HepG2 (cell line): Measurements from ENCODE around the gene CDK13. TPM values are rescaled to one million over a fixed set of nuclear protein-coding genes. Genes with fewer than 3 reads are reported as not detected.

Experiments used
- AKAP8 ChIP-seq: sonication (generic); formaldehyde crosslinking; IDR thresholded peaks from 2 replicates; pipeline ENCODE4 v1.5.1; 2020; ENCODE audit warnings: mild to moderate bottlenecking, missing genetic modification reagents
- ARNTL ChIP-seq: sonication (generic); formaldehyde crosslinking; IDR thresholded peaks from 2 replicates; pipeline ENCODE4 v1.4.0; 2020; ENCODE audit warnings: mild to moderate bottlenecking, missing genetic modification reagents
- CREB1 ChIP-seq, 2 experiments: fragments of 450-650 bp in 1 of 2; IDR thresholded peaks; 2 replicates each; pipeline ENCODE4 v1.6.1; 2016 to 2017; ENCODE audit warnings: control low read depth in 1 of 2, mild to moderate bottlenecking in 1 of 2, missing compliant biosample characterization in 1 of 2, missing genetic modification characterization in 1 of 2
- HNRNPLL ChIP-seq: fragments of 200-400 bp; formaldehyde crosslinking; IDR thresholded peaks from 2 replicates; pipeline ENCODE4 v1.6.1; 2017; ENCODE audit warnings: mild to moderate bottlenecking, low read depth, low read length; ENCODE audit not compliant: poor library complexity, severe bottlenecking
- IRF2 ChIP-seq: IDR thresholded peaks from 2 replicates; pipeline ENCODE4 v1.6.1; 2018; ENCODE audit warnings: missing genetic modification reagents, missing compliant biosample characterization
- KDM4B ChIP-seq: sonication (generic); formaldehyde crosslinking; IDR thresholded peaks from 2 replicates; pipeline ENCODE4 v1.4.0; 2020; ENCODE audit warnings: missing genetic modification reagents
- MEIS2 ChIP-seq: sonication (generic); formaldehyde crosslinking; IDR thresholded peaks from 2 replicates; pipeline ENCODE4 v1.9.0; 2021; ENCODE audit warnings: mild to moderate bottlenecking, missing genetic modification reagents
- NR2C2 ChIP-seq: sonication (generic); formaldehyde crosslinking; IDR thresholded peaks from 2 replicates; pipeline ENCODE4 v1.4.0; 2020; ENCODE audit warnings: missing genetic modification reagents, mild to moderate bottlenecking, moderate library complexity, borderline replicate concordance
- SSRP1 ChIP-seq: IDR thresholded peaks from 2 replicates; pipeline ENCODE4 v1.6.1; 2016; ENCODE audit warnings: control low read depth
- ZBTB8A ChIP-seq: sonication (generic); formaldehyde crosslinking; IDR thresholded peaks from 2 replicates; pipeline ENCODE4 v1.4.0; 2020; ENCODE audit warnings: mild to moderate bottlenecking, low read depth, missing genetic modification reagents, borderline replicate concordance
- ZNF180 ChIP-seq: sonication (generic); formaldehyde crosslinking; IDR thresholded peaks from 2 replicates; pipeline ENCODE4 v1.4.0; 2020; ENCODE audit warnings: low read depth, missing genetic modification reagents, borderline replicate concordance
- ZNF670 ChIP-seq: sonication (generic); formaldehyde crosslinking; IDR thresholded peaks from 2 replicates; pipeline ENCODE4 v1.8.0; 2022; ENCODE audit warnings: mild to moderate bottlenecking, missing genetic modification reagents, borderline replicate concordance
- polyA plus RNA-seq, 8 experiments: library from polyadenylated mRNA; depleted of rRNA in 3 of 8; stranded (reverse) in 7 of 8; unstranded in 1 of 8; fragments of >200 nt; fragmentation: Illumina TruSeq in 4 of 8; extraction: Trizol in 4 of 8; gene quantifications; 2 replicates each; pipeline versions ENCODE4 v1.2.1 to v1.2.3, GENCODE V29; 2011 to 2016; ENCODE audit warnings: low read depth in 4 of 8, missing spikeins in 1 of 8, mixed read lengths in 1 of 8; ENCODE audit not compliant: insufficient read depth in 1 of 8
- total RNA-seq, 5 experiments: library from RNA; depleted of rRNA; stranded (reverse); fragments of >200 nt; fragmentation: Illumina TruSeq; extraction: Trizol; gene quantifications; 2 replicates each; pipeline ENCODE4 v1.2.3, GENCODE V29; 2016; ENCODE audit warnings: low read depth in 1 of 5
- TF ChIP-seq, protein P1 (sequence below): sonication (generic); formaldehyde crosslinking; IDR thresholded peaks from 2 replicates; pipeline ENCODE4 v1.8.1; 2023; ENCODE audit warnings: missing genetic modification reagents, mild to moderate bottlenecking, borderline replicate concordance
- TF ChIP-seq, protein P2 (sequence below): sonication (generic); formaldehyde crosslinking; IDR thresholded peaks from 2 replicates; pipeline ENCODE4 v1.4.0; 2020; ENCODE audit warnings: missing genetic modification reagents
- TF ChIP-seq, protein P3 (sequence below): sonication (generic); formaldehyde crosslinking; IDR thresholded peaks from 2 replicates; pipeline ENCODE4 v1.5.0; 2020; ENCODE audit warnings: missing genetic modification reagents
- TF ChIP-seq, protein P4 (sequence below): sonication (generic); formaldehyde crosslinking; IDR thresholded peaks from 2 replicates; pipeline ENCODE4 v1.4.0; 2020; ENCODE audit warnings: mild to moderate bottlenecking, missing genetic modification reagents

The CDK13 gene
- total and polyA plus RNA-seq, 2 of the 13 experiments (the other 11 are each of a cell fraction or from before 2014, with no cell fraction given): 21.0 to 40.9 TPM

DNA sequence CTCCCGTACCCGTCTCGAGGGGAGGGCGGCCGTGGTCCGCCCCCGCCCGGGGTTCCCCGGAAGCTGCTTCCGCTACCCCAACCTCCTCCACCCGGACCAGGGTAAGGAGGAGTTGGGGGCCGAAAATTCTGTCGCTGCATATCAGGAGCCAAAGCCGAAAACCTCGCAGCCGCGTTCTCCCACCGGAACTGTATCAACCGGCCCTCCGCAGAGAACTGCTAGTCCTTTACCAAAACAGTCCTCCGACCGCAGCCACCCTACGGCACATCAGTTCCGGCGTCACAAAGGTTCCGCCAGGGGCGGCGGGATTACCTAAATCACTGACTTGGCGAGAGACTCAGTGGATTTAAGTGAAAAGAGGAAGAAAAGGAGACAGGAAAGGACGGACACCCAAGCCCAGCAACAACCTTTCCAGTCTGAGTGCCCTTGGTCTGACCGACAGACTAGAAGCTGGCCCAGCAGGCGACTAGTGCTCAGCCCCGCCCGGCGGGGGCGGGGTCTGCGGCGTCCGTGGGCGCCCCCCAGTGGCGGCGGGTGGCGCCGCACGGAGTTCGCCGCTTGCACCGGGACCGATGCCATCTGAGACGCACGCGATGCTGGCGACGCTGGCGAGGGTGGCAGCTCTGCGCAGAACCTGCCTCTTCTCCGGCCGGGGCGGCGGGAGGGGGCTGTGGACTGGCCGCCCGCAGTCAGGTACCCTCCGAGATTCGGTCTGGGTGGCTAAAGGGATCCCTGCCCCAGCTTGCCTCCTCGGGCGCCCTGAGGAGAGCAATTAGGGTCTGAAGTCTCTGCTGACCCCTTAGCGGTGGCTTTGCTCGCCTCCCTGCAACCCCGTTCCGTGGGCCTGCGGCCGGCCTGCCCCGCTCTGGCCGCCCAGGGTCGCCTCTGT lies 184.6 kb downstream of the CDK13 start, which contains the start of the genes MPLKIP and SUGCT (continued):
- TF ChIP-seq, protein P1, sequence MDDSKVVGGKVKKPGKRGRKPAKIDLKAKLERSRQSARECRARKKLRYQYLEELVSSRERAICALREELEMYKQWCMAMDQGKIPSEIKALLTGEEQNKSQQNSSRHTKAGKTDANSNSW (CRISPR knock-in tag): 0 out of 2 replicates have a peak, but pooled peaks have one; percentile 29
- TF ChIP-seq, protein P2, sequence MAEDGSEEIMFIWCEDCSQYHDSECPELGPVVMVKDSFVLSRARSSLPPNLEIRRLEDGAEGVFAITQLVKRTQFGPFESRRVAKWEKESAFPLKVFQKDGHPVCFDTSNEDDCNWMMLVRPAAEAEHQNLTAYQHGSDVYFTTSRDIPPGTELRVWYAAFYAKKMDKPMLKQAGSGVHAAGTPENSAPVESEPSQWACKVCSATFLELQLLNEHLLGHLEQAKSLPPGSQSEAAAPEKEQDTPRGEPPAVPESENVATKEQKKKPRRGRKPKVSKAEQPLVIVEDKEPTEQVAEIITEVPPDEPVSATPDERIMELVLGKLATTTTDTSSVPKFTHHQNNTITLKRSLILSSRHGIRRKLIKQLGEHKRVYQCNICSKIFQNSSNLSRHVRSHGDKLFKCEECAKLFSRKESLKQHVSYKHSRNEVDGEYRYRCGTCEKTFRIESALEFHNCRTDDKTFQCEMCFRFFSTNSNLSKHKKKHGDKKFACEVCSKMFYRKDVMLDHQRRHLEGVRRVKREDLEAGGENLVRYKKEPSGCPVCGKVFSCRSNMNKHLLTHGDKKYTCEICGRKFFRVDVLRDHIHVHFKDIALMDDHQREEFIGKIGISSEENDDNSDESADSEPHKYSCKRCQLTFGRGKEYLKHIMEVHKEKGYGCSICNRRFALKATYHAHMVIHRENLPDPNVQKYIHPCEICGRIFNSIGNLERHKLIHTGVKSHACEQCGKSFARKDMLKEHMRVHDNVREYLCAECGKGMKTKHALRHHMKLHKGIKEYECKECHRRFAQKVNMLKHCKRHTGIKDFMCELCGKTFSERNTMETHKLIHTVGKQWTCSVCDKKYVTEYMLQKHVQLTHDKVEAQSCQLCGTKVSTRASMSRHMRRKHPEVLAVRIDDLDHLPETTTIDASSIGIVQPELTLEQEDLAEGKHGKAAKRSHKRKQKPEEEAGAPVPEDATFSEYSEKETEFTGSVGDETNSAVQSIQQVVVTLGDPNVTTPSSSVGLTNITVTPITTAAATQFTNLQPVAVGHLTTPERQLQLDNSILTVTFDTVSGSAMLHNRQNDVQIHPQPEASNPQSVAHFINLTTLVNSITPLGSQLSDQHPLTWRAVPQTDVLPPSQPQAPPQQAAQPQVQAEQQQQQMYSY (CRISPR knock-in tag): no peak; the same call in 1 of the 2 replicates
- TF ChIP-seq, protein P3, sequence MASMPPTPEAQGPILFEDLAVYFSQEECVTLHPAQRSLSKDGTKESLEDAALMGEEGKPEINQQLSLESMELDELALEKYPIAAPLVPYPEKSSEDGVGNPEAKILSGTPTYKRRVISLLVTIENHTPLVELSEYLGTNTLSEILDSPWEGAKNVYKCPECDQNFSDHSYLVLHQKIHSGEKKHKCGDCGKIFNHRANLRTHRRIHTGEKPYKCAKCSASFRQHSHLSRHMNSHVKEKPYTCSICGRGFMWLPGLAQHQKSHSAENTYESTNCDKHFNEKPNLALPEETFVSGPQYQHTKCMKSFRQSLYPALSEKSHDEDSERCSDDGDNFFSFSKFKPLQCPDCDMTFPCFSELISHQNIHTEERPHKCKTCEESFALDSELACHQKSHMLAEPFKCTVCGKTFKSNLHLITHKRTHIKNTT (CRISPR knock-in tag): no peak
- TF ChIP-seq AKAP8 (CRISPR knock-in tag) (no peak), ZNF180 (CRISPR knock-in tag) (no peak), CREB1 (IDR thresholded peaks at IDR 0.05) (peak; percentile 33; the same call in 1 of the 2 replicates), CREB1 (CRISPR knock-in tag; IDR thresholded peaks at IDR 0.05) (peak; percentile 55; the same call in 1 of the 2 replicates), ZBTB8A (CRISPR knock-in tag) (no peak), IRF2 (CRISPR knock-in tag) (peak; percentile 90), ZNF670 (CRISPR knock-in tag) (peak; percentile 41; the same call in 1 of the 2 replicates), SSRP1 (no peak), NR2C2 (CRISPR knock-in tag) (peak; percentile 82), KDM4B (CRISPR knock-in tag) (peak; percentile 8; the same call in 1 of the 2 replicates), HNRNPLL (peak; percentile 59), ARNTL (no peak; the same call in 1 of the 2 replicates), MEIS2 (CRISPR knock-in tag) (0 out of 2 replicates have a peak, but pooled peaks have one; percentile 12)
- TF ChIP-seq, protein P4, sequence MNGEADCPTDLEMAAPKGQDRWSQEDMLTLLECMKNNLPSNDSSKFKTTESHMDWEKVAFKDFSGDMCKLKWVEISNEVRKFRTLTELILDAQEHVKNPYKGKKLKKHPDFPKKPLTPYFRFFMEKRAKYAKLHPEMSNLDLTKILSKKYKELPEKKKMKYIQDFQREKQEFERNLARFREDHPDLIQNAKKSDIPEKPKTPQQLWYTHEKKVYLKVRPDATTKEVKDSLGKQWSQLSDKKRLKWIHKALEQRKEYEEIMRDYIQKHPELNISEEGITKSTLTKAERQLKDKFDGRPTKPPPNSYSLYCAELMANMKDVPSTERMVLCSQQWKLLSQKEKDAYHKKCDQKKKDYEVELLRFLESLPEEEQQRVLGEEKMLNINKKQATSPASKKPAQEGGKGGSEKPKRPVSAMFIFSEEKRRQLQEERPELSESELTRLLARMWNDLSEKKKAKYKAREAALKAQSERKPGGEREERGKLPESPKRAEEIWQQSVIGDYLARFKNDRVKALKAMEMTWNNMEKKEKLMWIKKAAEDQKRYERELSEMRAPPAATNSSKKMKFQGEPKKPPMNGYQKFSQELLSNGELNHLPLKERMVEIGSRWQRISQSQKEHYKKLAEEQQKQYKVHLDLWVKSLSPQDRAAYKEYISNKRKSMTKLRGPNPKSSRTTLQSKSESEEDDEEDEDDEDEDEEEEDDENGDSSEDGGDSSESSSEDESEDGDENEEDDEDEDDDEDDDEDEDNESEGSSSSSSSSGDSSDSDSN (CRISPR knock-in tag): peak; percentile 72
